Heart left ventricle (tissue), 16 donors: ENCODE results near the gene ZNF12. TPM values are rescaled to one million over a fixed set of nuclear protein-coding genes. Genes with fewer than 3 reads are reported as not detected.
"Not testable (repeated sequence)": the region's sequence is repeated elsewhere in the genome, so short reads cannot be mapped to it uniquely, and the experiment has no call there.

ENCODE experiments used
- ATAC-seq, 4 donors: fragments of 200-7000 bp; cut with Tn5 transposase; one replicate each; pipeline ENCODE4 v1.9.1; 2020 to 2022; ENCODE audit warnings: moderate library complexity in 4 of 4, mild to moderate bottlenecking in 3 of 4, moderate number of reproducible peaks in 1 of 4
- DNase-seq, 5 donors: peaks; one replicate each; pipeline ENCODE4 v3.0.0-alpha.2; 2020
- H3K27ac ChIP-seq, 12 donors: fragments of 200-600 bp; sonication (generic) in 4 of 12; one replicate each; pipeline versions ENCODE4 v1.5.0 to v1.8.0; 2016 to 2022; ENCODE audit warnings: mild to moderate bottlenecking in 2 of 12
- H3K27me3 ChIP-seq, 9 donors: fragments of 200-600 bp; sonication (generic) in 2 of 9; one replicate each; pipeline versions ENCODE4 v1.5.1 to v1.8.0; 2016 to 2022; ENCODE audit warnings: mild to moderate bottlenecking in 3 of 9
- H3K36me3 ChIP-seq, 9 donors: fragments of 200-600 bp; sonication (generic) in 2 of 9; one replicate each; pipeline versions ENCODE4 v1.5.0 to v1.8.0; 2018 to 2022; ENCODE audit warnings: mild to moderate bottlenecking in 2 of 9
- H3K4me1 ChIP-seq, 12 donors: fragments of 200-600 bp; sonication (generic) in 4 of 12; one replicate each; pipeline versions ENCODE4 v1.5.0 to v1.8.0; 2016 to 2022; ENCODE audit warnings: mild to moderate bottlenecking in 3 of 12
- H3K4me3 ChIP-seq, 12 donors: fragments of 200-600 bp; sonication (generic) in 4 of 12; one replicate each; pipeline versions ENCODE4 v1.5.0 to v1.8.0; 2017 to 2022; ENCODE audit warnings: mild to moderate bottlenecking in 9 of 12, moderate library complexity in 4 of 12
- H3K9me3 ChIP-seq, 12 donors: fragments of 200-600 bp; sonication (generic) in 4 of 12; one replicate each; pipeline versions ENCODE4 v1.5.0 to v1.8.0; 2016 to 2022; ENCODE audit warnings: mild to moderate bottlenecking in 1 of 12
- POLR2A ChIP-seq, 2 donors: fragments of 450-650 bp; IDR thresholded peaks; one replicate each; pipeline ENCODE4 v1.6.1; 2017; ENCODE audit warnings: antibody characterized with exemption in 2 of 2, mild to moderate bottlenecking in 2 of 2, moderate library complexity in 2 of 2
- WGBS, 4 donors: extraction: QIAGEN DNeasy Blood & Tissue Kit in 2 of 4; methylation state at CpG; one replicate each; pipeline versions ENCODE4 v1.1.5 to v1.1.7; 2013 to 2018; 5-methylcytosine and 5-hydroxymethylcytosine counted together
- intact Hi-C, 10 donors: fragments of 100-400 bp; cut with DNase I; formaldehyde crosslinking; loops; one replicate each; pipeline versions ENCODE4 v1.11.1 to v1.14.2; 2022
- polyA plus RNA-seq, 2 donors: library from polyadenylated mRNA; stranded (reverse); fragments of 200-250 nt; gene quantifications; one replicate each; pipeline ENCODE4 v1.2.3, GENCODE V29; 2013
- total RNA-seq, 9 donors: library from RNA; depleted of rRNA in 2 of 9; stranded (reverse); fragments of >200 nt in 2 of 9; fragmentation: NEBNext Ultra II Directional in 3 of 9; extraction: Animal tissue kit (Norgen Biotek cat#: 25700) in 3 of 9; gene quantifications; one replicate each; pipeline versions ENCODE4 v1.1.0 to v1.2.4, GENCODE V29; 2016 to 2023
- TF ChIP-seq, protein P1 (sequence below), 12 donors: fragments of 200-600 bp; sonication (generic) in 4 of 12; IDR thresholded peaks; one replicate each; pipeline versions ENCODE4 v1.5.0 to v1.8.0; 2018 to 2022; ENCODE audit warnings: antibody characterized with exemption in 12 of 12, mild to moderate bottlenecking in 5 of 12
- donor health status: ischemic (EF 13 %, LVEDD 7.1; RV severe dilation, severe dysfunction).
- donor health status: healthy with polysubstance abuse.
- donor health status: DM: no; HTN: yes; CAD: no.
- donor health status: DM: no; HTN: no; CAD: no.
- donor health status: ischemic (EF 25% LVEDD 6.9; RV normal size, moderate dysfunction).
- donor health status: ischemic (EF 25% LVEDD 5.7; RV mildly dilated, moderate dysfunction).
- donor health status: healthy.
- donor health status: DM: yes; HTN: yes; CAD: no.
- donor health status: ischemic (EF 35%, LVEDD 5.7; RV mildly dilated, moderate dysfunction).
- donor health status: nonischemic (EF 11% LVEDD 7.7; RV severe dilation, severe dysfunction).
- donor health status: DM: yes; HTN: yes; CAD: no.
- donor health status: PGD.
- donor health status: ischemic (EF 29% LVEDD 5.4; RV normal size, mild dysfunction).
- donor health status: nonischemic (EF 23%, LVEDD 6.1; RV moderate dilation, normal function).

Gene ZNF12
- total and polyA plus RNA-seq, 11 donors: 6.4 to 20.1 (median 13.4) TPM

DNA sequence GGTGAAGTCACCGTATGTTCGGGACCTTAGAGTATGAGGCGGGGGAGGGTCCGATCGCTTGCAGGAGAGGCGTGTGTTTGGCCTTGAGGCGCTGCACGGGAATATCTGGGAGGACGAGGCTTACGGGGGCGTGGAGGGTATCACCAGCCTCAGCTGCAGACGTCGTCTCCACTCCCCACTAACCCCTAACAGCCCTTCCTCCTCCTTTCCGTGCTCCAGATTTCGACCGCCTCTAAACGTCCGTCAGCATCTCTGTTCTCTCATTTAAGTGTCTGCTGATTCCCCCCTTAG, 23.5 kb upstream of the ZNF12 start:
- ATAC-seq (peak in 1 of 4 donors; percentile 38), DNase-seq (no peak)
- H3K36me3 ChIP-seq: peaks cover 0 to 32% (median 31%) of the 10 kb centered on the region in 9 donors
- no peaks in the 10 kb centered on the region for H3K9me3 ChIP-seq
- peaks cover 0 to 20% (median 9%) of the 10 kb centered on the region in 12 donors for H3K4me1 ChIP-seq
- intact Hi-C loops: loop anchor here in 1 of 10 donors (5.0 kb wide), 1 partner anchor 153 kb away; the partner anchor contains the start of gene ZDHHC4
- H3K27me3 ChIP-seq: no peaks in the 10 kb centered on the region
- 0% methylated on average over 17 to 18 of the region's 18 CpGs for WGBS, 4 donors
- H3K27ac ChIP-seq: peak overlapping the region; percentile 59 to 93 (median 88)
- no peak for TF ChIP-seq POLR2A (IDR thresholded peaks at IDR 0.05)
- TF ChIP-seq, protein P1, sequence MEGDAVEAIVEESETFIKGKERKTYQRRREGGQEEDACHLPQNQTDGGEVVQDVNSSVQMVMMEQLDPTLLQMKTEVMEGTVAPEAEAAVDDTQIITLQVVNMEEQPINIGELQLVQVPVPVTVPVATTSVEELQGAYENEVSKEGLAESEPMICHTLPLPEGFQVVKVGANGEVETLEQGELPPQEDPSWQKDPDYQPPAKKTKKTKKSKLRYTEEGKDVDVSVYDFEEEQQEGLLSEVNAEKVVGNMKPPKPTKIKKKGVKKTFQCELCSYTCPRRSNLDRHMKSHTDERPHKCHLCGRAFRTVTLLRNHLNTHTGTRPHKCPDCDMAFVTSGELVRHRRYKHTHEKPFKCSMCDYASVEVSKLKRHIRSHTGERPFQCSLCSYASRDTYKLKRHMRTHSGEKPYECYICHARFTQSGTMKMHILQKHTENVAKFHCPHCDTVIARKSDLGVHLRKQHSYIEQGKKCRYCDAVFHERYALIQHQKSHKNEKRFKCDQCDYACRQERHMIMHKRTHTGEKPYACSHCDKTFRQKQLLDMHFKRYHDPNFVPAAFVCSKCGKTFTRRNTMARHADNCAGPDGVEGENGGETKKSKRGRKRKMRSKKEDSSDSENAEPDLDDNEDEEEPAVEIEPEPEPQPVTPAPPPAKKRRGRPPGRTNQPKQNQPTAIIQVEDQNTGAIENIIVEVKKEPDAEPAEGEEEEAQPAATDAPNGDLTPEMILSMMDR (IDR thresholded peaks at IDR 0.05): no peak
- peak overlapping the region; percentile 64 to 95 (median 84) for H3K4me3 ChIP-seq

DNA sequence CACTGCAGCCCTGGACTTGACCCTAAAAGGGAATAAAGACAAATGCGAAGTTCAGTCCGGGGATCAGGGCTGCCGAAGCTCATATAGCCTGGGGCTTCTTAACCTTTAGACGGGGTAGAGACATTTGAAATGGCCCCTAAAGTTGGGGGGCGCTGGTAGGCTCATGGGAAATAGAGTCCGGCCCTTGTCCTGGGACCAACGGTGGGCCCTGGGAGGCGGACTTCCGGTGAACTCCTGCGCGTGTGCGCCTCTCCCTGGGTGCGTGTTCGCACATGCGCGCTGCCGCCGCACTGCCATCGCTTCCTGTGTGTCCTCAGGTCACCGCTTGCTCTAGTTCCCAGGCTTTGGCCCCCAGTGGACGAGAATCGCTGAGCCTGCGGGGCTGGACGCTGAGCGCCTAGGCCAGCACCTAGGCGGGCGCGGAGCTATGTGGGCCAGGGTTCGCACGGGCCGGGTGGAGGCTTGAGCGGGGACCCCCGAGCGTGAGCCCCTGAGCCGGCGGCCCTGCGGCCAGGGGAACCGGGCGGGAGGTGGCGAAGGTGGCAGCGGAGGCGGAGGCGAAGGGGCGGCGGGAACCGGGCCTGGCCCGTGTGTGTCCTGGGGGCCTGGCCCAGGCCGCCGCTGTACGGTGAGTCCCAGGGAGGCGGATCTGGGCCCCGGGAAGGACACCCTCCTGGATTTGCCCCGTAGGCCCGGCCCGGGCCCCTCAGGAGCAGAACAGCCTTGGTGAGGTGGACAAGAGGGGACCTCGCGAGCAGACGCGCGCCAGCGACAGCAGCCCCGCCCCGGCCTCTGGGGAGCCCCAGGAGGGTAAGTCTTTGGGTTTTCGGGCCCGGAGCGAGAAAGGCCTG, 23.0 kb upstream of the ZNF12 start:
- ATAC-seq (peak; percentile 100), DNase-seq (peak; percentile 94 to 98 (median 97))
- H3K9me3 ChIP-seq: no peaks in the 10 kb centered on the region
- WGBS, 4 donors: 1 to 2% (median 1%) methylated on average over 16 to 66 of the region's 66 CpGs
- peaks cover 0 to 26% (median 25%) of the 10 kb centered on the region in 9 donors for H3K36me3 ChIP-seq
- intact Hi-C loops: loop anchor here in 5 of 10 donors (1.0 to 5.0 kb wide), 4 partner anchors 22 to 152 kb away; partner anchors contain the start of genes ZNF12 (in 2 of the 5), ZDHHC4 (in 1 of the 5) and ZNF316 (in 1 of the 5)
- H3K27me3 ChIP-seq: no peaks in the 10 kb centered on the region
- H3K4me1 ChIP-seq: peaks cover 0 to 20% (median 9%) of the 10 kb centered on the region in 12 donors
- H3K4me3 ChIP-seq: peak overlapping the region; percentile 64 to 95 (median 84)
- peak; percentile 0 to 44 for TF ChIP-seq POLR2A (IDR thresholded peaks at IDR 0.05)
- TF ChIP-seq, protein P1 (IDR thresholded peaks at IDR 0.05): peak in 1 of 12 donors; percentile 21
- H3K27ac ChIP-seq: peak overlapping the region; percentile 59 to 93 (median 88)

DNA sequence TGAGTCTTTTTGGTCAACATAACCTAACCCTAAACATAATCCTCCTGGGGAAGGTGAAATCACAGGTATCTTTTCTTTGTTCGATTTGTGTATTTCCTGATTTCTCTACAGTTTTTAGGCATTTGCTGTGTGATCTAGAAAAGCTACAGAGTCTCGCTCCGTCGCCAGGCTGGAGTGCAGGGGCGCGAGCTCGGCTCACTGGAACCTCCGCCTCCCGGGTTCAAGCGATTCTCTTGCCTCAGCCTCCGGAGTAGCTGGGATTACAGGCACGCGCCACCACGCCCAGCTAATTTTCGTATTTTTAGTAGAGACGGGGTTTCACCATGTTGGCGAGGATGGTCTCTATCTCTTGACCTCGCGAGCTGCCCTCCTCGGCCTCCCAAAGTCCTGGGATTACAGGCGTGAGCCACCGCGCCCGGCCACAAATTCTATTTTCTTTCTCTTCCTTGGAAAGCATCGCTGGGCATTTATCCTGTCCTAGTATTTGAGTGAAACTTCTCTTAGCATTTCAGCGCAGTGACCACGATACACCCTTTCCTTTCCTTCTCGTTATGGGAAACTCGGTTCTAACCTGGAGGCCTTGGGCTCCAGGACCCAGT, 22.2 kb upstream of the ZNF12 start:
- WGBS, 4 donors: 52 to 66% (median 65%) methylated on average over 27 to 29 of the region's 29 CpGs
- peak overlapping the region; percentile 59 to 93 (median 88) for H3K27ac ChIP-seq
- H3K4me1 ChIP-seq: peaks cover 0 to 20% (median 9%) of the 10 kb centered on the region in 12 donors
- H3K36me3 ChIP-seq: peaks cover 0 to 19% (median 18%) of the 10 kb centered on the region in 9 donors
- not testable (repeated sequence) for H3K27me3 ChIP-seq, ATAC-seq, H3K9me3 ChIP-seq, DNase-seq
- peak overlapping the region; percentile 64 to 95 (median 84) for H3K4me3 ChIP-seq
- intact Hi-C loops: loop anchor here in 4 of 10 donors (1.0 to 5.0 kb wide), 3 partner anchors 22 to 92 kb away; partner anchors contain the start of genes ZNF12 (in 2 of the 4) and ZNF316 (in 1 of the 4)

DNA sequence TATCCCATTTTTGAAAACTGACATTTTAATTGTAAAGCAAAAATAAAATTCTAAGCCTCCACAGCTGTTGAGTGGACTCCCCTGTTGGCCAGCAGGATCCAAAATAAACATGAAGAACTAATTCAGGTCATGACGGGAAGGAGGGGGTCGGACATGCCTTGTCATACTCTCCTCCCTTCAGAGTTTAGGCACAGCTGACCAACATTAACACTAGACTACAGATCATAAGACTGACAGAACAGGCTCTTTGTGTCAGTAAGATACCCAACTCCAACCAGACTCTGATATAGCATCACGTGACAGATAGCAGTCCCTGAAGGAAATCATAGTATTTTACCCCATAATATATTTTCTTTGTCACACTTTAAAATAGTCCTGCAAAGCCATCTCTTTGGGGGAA, 20.9 kb upstream of the ZNF12 start:
- intact Hi-C loops: loop anchor here in 3 of 10 donors (2.0 to 5.0 kb wide), 2 partner anchors 21 to 90 kb away; partner anchors contain the start of genes ZNF12 (in 2 of the 3) and ZNF316 (in 1 of the 3)
- no peak for TF ChIP-seq POLR2A (IDR thresholded peaks at IDR 0.05)
- TF ChIP-seq, protein P1 (IDR thresholded peaks at IDR 0.05): no peak
- H3K27me3 ChIP-seq: peaks cover 0 to 3% (median 0%) of the 10 kb centered on the region in 9 donors
- peaks cover 0 to 20% (median 9%) of the 10 kb centered on the region in 12 donors for H3K4me1 ChIP-seq
- WGBS, 4 donors: 58 to 67% (median 63%) methylated on average over 3 of the region's 3 CpGs
- ATAC-seq: no peak
- no peak overlapping the region for H3K4me3 ChIP-seq
- DNase-seq: no peak
- H3K27ac ChIP-seq: no peak overlapping the region
- no peaks in the 10 kb centered on the region for H3K9me3 ChIP-seq
- peaks cover 0 to 6% (median 5%) of the 10 kb centered on the region in 9 donors for H3K36me3 ChIP-seq

DNA sequence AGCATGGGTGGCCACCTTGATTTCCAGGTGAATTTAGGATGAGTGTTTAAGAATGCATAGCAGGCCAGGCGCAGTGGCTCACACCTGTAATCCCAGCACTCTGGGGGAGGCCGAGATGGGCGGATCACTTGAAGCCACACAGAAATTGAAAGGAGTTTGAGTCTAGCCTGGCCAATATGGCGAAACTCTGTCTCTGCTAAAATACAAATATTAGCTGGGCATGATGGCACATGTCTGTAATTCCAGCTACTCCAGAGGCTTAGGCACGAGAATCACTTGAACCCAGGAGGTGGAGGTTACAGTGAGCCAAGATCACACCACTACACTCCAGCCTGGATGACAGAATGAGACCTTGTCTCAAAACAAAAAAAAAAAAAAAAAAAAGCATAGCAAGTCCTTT, 19.6 kb upstream of the ZNF12 start:
- not testable (repeated sequence) for H3K27ac ChIP-seq, H3K27me3 ChIP-seq, ATAC-seq, DNase-seq, H3K4me3 ChIP-seq, H3K36me3 ChIP-seq, H3K9me3 ChIP-seq
- H3K4me1 ChIP-seq: peaks cover 0 to 19% (median 7%) of the 10 kb centered on the region in 12 donors
- intact Hi-C loops: loop anchor here in 1 of 10 donors (5.0 kb wide), 1 partner anchor 89 kb away; the partner anchor contains the start of gene ZNF316
- 89 to 94% (median 94%) methylated on average over 5 of the region's 5 CpGs for WGBS, 4 donors
